Cardiac fibroblast (primary cell): ENCODE measurements around the gene PLIN5.

Experiments
- DNase-seq, 2 donors: peaks; one replicate each; pipeline versions ENCODE4 v3.0.0 to v3.0.0-alpha.2; 2010; ENCODE audit warnings: low read depth in 2 of 2
- H3K4me3 ChIP-seq, 2 donors: replicated peaks in 1 of 2; 1 replicate in 1 of 2; 2 replicates in 1 of 2; pipeline ENCODE4 v1.5.1; 2011; ENCODE audit warnings: low read depth in 2 of 2, low read length in 2 of 2, mild to moderate bottlenecking in 2 of 2, moderate library complexity in 1 of 2
- CTCF ChIP-seq: IDR thresholded peaks from one replicate; pipeline ENCODE4 v1.5.1; 2011; ENCODE audit warnings: low read depth, mild to moderate bottlenecking, low read length, inconsistent platforms

PLIN5 gene

DNA sequence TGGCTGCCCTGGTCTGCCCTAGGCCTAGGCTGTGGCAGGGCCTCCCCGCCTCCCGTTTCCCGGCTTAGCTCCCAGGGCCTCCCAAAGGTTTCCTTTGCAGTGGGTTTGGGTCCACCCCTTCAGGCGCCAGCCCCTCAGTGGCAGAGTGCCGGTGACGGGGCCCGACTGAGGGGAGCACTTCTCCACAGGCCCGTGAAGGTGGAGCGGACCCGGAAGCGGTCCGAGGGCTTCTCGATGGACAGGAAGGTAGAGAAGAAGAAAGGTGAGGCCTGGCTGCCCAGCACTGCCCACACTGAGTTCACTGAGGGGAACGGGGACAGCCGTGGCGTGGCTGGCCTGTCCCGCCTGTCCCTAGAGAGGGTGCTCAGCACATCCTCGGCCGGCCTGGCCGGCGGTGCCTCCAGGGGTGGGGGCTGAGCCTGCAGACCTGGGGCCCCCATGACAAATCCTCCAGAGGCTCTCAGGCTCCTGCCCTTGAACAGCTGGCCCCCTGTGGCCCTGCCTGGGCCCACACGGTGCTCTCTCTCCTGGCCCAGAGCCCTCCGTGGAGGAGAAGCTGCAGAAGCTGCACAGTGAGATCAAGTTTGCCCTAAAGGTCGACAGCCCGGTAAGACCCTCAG lies 37.1 kb downstream of the PLIN5 start:
- no peak for DNase-seq
- H3K4me3 ChIP-seq, result no peak overlapping the region
- TF ChIP-seq CTCF, result no peak

GRCh38 chr19:4496304-4496703 lies 38.7 kb downstream of the PLIN5 start:
- H3K4me3 ChIP-seq, result no peak overlapping the region
- no peak for TF ChIP-seq CTCF
- no peak for DNase-seq

DNA sequence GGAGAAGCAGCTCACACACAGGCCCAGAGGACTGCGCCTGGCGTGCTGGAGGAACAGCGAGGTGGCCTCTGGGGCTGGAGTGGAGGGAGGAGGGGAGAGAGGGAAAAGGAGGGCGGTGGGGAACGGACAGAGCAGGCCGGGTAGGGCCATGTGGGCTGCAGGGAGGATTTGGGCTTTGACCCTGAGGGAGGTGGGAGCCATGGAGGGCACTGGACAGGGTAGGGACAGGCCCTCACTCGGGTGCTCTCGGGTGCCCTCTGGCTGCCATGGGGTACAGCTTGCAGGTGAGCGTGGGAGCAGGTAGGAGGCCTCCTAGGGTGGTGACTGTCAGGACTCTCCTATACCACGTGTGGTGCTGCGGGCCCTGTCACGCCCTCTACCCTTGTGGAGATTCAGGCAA lies 39.6 kb downstream of the PLIN5 start:
- no peak for DNase-seq
- H3K4me3 ChIP-seq, result no peak overlapping the region
- no peak for TF ChIP-seq CTCF

DNA sequence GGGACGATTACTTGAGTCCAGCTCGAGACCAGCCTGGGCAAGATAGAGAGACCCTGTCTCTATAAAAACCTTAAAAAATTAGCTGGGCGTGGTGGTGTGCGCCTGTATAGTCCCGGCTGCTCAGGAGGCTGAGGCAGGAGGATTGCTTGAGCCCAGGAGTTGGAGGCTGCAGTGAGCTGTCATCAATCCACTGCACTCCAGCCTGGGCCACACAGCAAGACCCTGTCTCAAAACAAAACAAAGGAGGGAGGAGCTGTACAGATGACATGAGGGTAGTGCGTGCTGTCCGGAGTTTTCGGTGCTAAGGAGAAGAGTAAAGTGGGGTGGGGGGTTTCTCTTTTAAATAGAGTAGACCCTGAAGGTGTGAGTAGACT lies 40.3 kb downstream of the PLIN5 start:
- DNase-seq, result no peak
- no peak for TF ChIP-seq CTCF
- no peak overlapping the region for H3K4me3 ChIP-seq

GRCh38 chr19:4493929-4494690 lies 40.9 kb downstream of the PLIN5 start:
- H3K4me3 ChIP-seq, result no peak overlapping the region
- no peak for TF ChIP-seq CTCF
- DNase-seq, result no peak

GRCh38 chr19:4493104-4493928 lies 41.7 kb downstream of the PLIN5 start:
- no peak overlapping the region for H3K4me3 ChIP-seq
- no peak for TF ChIP-seq CTCF
- DNase-seq, result no peak
